HG03460 (cell line): ENCODE data around the gene S100A7A.

ENCODE experiments used
- ATAC-seq: cut with Tn5 transposase; IDR thresholded peaks from one replicate; pipeline ENCODE4 v1.9.1; 2021; ENCODE audit not compliant: unreplicated experiment

S100A7A gene

GRCh38 chr1:153415850-153416570, at the start of gene S100A7A:
TSS of gene S100A7A (plus strand) at chr1:153416520. CDS start at chr1:153418083, 1,563 bp downstream.
- no peak for ATAC-seq

GRCh38 chr1:153367090-153367489, 49.2 kb upstream of the S100A7A start:
- ATAC-seq: no peak

- no peak for ATAC-seq
Measured at GRCh38 chr1:153368495-153368894, 47.8 kb upstream of the S100A7A start.

GRCh38 chr1:153370146-153370545, 46.2 kb upstream of the S100A7A start:
- no peak for ATAC-seq

GRCh38 chr1:153371231-153371630, 45.1 kb upstream of the S100A7A start:
- ATAC-seq: no peak

GRCh38 chr1:153372571-153372970, 43.7 kb upstream of the S100A7A start:
- ATAC-seq: no peak

- ATAC-seq: no peak
Measured at GRCh38 chr1:153374071-153374470, 42.2 kb upstream of the S100A7A start.

- ATAC-seq: no peak
Measured at GRCh38 chr1:153375511-153375910, 40.8 kb upstream of the S100A7A start, which contains the start of gene S100A12. TSS of gene S100A12 (minus strand) at chr1:153375621. CDS start at chr1:153374592, 1,029 bp downstream.

GRCh38 chr1:153379591-153379990, 36.7 kb upstream of the S100A7A start:
- ATAC-seq: no peak

GRCh38 chr1:153380711-153381110, 35.6 kb upstream of the S100A7A start:
- ATAC-seq: no peak

- no peak for ATAC-seq
Measured at GRCh38 chr1:153384958-153385580, 31.3 kb upstream of the S100A7A start.

- ATAC-seq: no peak
Measured at GRCh38 chr1:153386500-153386901, 29.8 kb upstream of the S100A7A start.

- no peak for ATAC-seq
Measured at GRCh38 chr1:153387001-153387400, 29.3 kb upstream of the S100A7A start.

GRCh38 chr1:153387785-153388184, 28.5 kb upstream of the S100A7A start:
- ATAC-seq: no peak

GRCh38 chr1:153389401-153389800, 26.9 kb upstream of the S100A7A start:
- ATAC-seq: no peak

GRCh38 chr1:153389973-153390879, 26.1 kb upstream of the S100A7A start:
- no peak for ATAC-seq

- ATAC-seq: no peak
Measured at GRCh38 chr1:153390938-153391710, 25.2 kb upstream of the S100A7A start, which contains the start of gene S100A8. TSS of gene S100A8 (minus strand) at chr1:153391073. CDS start at chr1:153390535, 538 bp downstream.

GRCh38 chr1:153392258-153392657, 24.1 kb upstream of the S100A7A start:
- no peak for ATAC-seq

GRCh38 chr1:153392822-153393221, 23.5 kb upstream of the S100A7A start:
- ATAC-seq: no peak

GRCh38 chr1:153393926-153394325, 22.4 kb upstream of the S100A7A start:
- no peak for ATAC-seq

GRCh38 chr1:153394391-153394790, 21.9 kb upstream of the S100A7A start:
- no peak for ATAC-seq
